ENCODE data around the gene VDAC2.

Gene VDAC2

DNA sequence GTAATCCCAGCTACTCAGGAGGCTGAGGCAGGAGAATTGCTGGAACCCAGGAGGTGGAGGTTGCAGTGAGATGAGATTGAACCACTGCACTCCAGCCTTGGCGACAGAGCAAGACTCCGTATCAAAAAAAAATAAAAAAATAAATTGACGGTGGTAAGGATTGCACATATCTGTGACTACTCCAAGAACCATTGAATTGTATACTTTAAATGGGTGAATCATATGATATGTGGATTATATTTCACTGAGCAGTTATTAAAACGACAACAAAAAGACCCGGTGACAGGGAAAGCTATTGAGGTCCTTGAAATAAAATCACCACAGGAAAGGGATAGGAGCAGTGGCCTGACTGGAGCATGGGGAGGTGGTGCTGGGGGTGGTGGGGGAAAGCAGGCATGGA is 56.3 kb downstream of the VDAC2 start:
- DNase-seq (ENCODE audit: low read depth in 2 of 2) = no peak
- TF ChIP-seq CTCF (IDR thresholded peaks at IDR 0.05; ENCODE audit: low read depth, low read length) = no peak
- H3K4me3 ChIP-seq (replicated peaks in 1 of 2; ENCODE audit: low read depth in 2 of 2, low read length in 2 of 2) = no peak overlapping the region

GRCh38 chr10:75269605-75270004 is 59.0 kb downstream of the VDAC2 start:
- TF ChIP-seq CTCF (IDR thresholded peaks at IDR 0.05; ENCODE audit: low read depth, low read length) = no peak
- no peak for DNase-seq (ENCODE audit: low read depth in 2 of 2)
- H3K4me3 ChIP-seq (replicated peaks in 1 of 2; ENCODE audit: low read depth in 2 of 2, low read length in 2 of 2) = no peak overlapping the region

GRCh38 chr10:75272094-75272493 is 61.5 kb downstream of the VDAC2 start:
- no peak overlapping the region for H3K4me3 ChIP-seq (replicated peaks in 1 of 2; ENCODE audit: low read depth in 2 of 2, low read length in 2 of 2)
- no peak for DNase-seq (ENCODE audit: low read depth in 2 of 2)
- TF ChIP-seq CTCF (IDR thresholded peaks at IDR 0.05; ENCODE audit: low read depth, low read length) = no peak

DNA sequence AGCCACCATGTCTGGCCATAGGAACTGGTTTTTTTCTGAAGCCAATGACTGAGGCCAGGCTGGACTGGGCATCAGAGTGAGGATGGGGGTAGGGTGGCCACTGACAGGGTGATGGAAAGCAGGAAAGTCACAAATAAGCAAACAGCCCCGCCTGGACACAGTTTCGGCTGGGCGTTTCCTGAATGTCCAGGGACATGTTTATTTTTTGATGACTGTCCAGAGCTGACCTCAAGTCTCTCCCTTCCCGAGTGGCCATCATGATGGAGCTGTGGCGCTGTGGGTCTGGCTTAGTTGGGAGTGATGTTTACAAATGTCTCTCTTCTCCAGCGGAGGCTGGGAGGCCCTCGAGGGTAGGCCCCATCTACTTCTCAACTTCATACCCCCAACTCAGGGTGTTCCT is 62.3 kb downstream of the VDAC2 start:
- no peak for TF ChIP-seq CTCF (IDR thresholded peaks at IDR 0.05; ENCODE audit: low read depth, low read length)
- no peak overlapping the region for H3K4me3 ChIP-seq (replicated peaks in 1 of 2; ENCODE audit: low read depth in 2 of 2, low read length in 2 of 2)
- DNase-seq (ENCODE audit: low read depth in 2 of 2) = no peak

DNA sequence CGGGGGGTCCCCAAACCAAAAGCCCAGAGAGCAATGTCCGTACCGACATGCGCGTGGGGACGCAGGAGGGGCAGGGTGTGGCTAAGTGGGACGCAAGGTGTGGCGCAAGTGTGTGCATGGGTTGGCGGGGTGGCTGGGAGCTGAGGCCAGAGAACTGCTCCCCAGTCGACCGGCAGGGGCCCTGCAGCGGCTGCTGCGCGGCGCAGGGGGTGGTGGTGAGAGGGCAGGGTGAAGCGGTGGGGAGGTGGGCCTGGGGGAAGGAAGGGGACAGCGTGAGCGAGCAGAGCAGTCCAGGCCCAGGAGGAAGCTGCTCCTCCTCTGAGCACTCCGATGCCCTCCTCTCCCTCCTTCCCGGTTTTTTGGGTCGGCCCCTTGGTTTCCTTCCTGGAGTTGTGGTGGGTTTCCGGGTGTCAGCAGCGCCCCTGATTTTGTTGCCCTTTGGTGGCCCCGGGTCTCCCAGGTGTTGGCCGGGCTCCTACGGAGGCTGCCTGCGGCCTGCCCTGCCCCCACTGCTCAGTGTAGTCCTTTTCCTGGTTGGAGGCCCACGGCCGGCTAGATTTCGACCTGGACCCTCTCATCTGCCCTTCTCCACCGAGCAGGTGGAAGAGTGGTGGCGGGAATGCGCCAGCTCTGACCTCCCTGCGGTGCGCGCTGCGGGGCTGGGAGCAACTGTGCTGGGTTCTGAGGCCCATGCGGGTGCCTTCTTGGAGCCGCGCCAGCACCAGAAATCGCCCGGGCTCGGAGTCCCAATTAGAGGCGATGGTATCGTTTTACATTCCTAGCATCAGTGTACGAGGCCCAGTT is 65.7 kb downstream of the VDAC2 start:
- no peak for TF ChIP-seq CTCF (IDR thresholded peaks at IDR 0.05; ENCODE audit: low read depth, low read length)
- H3K4me3 ChIP-seq (replicated peaks in 1 of 2; ENCODE audit: low read depth in 2 of 2, low read length in 2 of 2) = no peak overlapping the region
- DNase-seq (ENCODE audit: low read depth in 2 of 2) = no peak

DNA sequence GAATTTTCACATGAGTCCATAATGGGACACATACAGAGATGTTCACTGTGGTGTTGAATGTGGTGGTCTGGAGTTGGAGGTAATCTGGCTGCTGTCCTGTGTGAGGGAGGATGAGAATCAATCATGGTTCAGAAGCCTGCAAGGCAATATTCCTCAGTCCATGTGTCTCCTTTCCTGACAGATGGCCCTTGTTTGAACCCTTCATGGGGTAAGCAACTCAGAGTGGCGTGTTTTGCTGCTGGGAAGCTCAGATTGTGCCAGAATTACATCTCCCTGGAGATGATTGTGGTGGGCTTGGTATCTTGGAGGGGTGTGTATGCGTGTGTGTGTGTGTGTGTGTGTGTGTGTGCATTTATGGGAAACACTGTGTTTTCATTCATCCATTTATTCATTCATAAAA is 69.6 kb downstream of the VDAC2 start:
- DNase-seq (ENCODE audit: low read depth in 2 of 2) = peak in 1 of 2 donors; percentile 28
- no peak for TF ChIP-seq CTCF (IDR thresholded peaks at IDR 0.05; ENCODE audit: low read depth, low read length)
- H3K4me3 ChIP-seq (replicated peaks in 1 of 2; ENCODE audit: low read depth in 2 of 2, low read length in 2 of 2) = no peak overlapping the region
